SK-N-SH treated with all-trans-retinoic acid at 6 μM for 48 hours (cell line): ENCODE measurements around the gene MUC5AC.

Experiments used
- ATAC-seq: fragments of 200-7000 bp; cut with Tn5 transposase; 3 replicates; pipeline ENCODE4 v1.9.1; 2020; ENCODE audit warnings: mild to moderate bottlenecking, moderate library complexity
- BACH2 ChIP-seq: fragments of 250-450 bp; sonication (Bioruptor Pico); IDR thresholded peaks from 2 replicates; pipeline ENCODE4 v1.9.0; 2021; ENCODE audit warnings: mild to moderate bottlenecking, borderline replicate concordance
- CREB5 ChIP-seq: fragments of 250-450 bp; sonication (Bioruptor Pico); IDR thresholded peaks from 2 replicates; pipeline ENCODE4 v1.5.1; 2020; ENCODE audit warnings: low read depth, mild to moderate bottlenecking, moderate library complexity
- CSDC2 ChIP-seq: fragments of 250-450 bp; sonication (Bioruptor Pico); IDR thresholded peaks from 2 replicates; pipeline ENCODE4 v1.5.0; 2020; ENCODE audit warnings: mild to moderate bottlenecking, moderate library complexity
- CSRNP3 ChIP-seq: fragments of 250-450 bp; sonication (Bioruptor Pico); IDR thresholded peaks from 2 replicates; pipeline ENCODE4 v1.5.1; 2021; ENCODE audit warnings: mild to moderate bottlenecking, moderate library complexity
- ESRRG ChIP-seq: fragments of 250-450 bp; sonication (Bioruptor Pico); IDR thresholded peaks from 2 replicates; pipeline ENCODE4 v1.6.1; 2021; ENCODE audit warnings: mild to moderate bottlenecking
- GLIS3 ChIP-seq: fragments of 250-450 bp; sonication (Bioruptor Pico); IDR thresholded peaks from 2 replicates; pipeline ENCODE4 v1.5.0; 2020; ENCODE audit warnings: mild to moderate bottlenecking, moderate library complexity
- OSR1 ChIP-seq: fragments of 250-450 bp; sonication (Bioruptor Pico); IDR thresholded peaks from 2 replicates; pipeline ENCODE4 v1.8.0; 2022; ENCODE audit warnings: moderate library complexity, mild to moderate bottlenecking, inconsistent platforms
- POU6F1 ChIP-seq: fragments of 250-450 bp; sonication (Bioruptor Pico); IDR thresholded peaks from 2 replicates; pipeline ENCODE4 v1.8.0; 2021; ENCODE audit warnings: low read depth, mild to moderate bottlenecking, moderate library complexity, borderline replicate concordance
- PPARA ChIP-seq: fragments of 250-450 bp; sonication (Bioruptor Pico); IDR thresholded peaks from 2 replicates; pipeline ENCODE4 v1.5.0; 2020; ENCODE audit warnings: mild to moderate bottlenecking, borderline replicate concordance
- SNAI2 ChIP-seq: fragments of 250-450 bp; sonication (Bioruptor Pico); IDR thresholded peaks from 2 replicates; pipeline ENCODE4 v1.5.0; 2020; ENCODE audit warnings: mild to moderate bottlenecking, moderate library complexity
- ZC3H10 ChIP-seq: fragments of 250-450 bp; sonication (Bioruptor Pico); IDR thresholded peaks from 2 replicates; pipeline ENCODE4 v1.5.1; 2021; ENCODE audit warnings: mild to moderate bottlenecking, moderate library complexity
- ZFP3 ChIP-seq: fragments of 250-450 bp; sonication (Bioruptor Pico); IDR thresholded peaks from 2 replicates; pipeline ENCODE4 v1.5.0; 2020; ENCODE audit warnings: mild to moderate bottlenecking, moderate library complexity
- ZFP30 ChIP-seq: fragments of 450-650 bp; formaldehyde crosslinking; IDR thresholded peaks from 2 replicates; pipeline ENCODE4 v1.5.0; 2022; ENCODE audit warnings: mild to moderate bottlenecking, moderate library complexity
- ZNF565 ChIP-seq: fragments of 450-650 bp; formaldehyde crosslinking; conservative IDR thresholded peaks from 2 replicates; pipeline ENCODE4 v1.5.0; 2020; ENCODE audit warnings: low read depth, mild to moderate bottlenecking, moderate library complexity
- ZNF70 ChIP-seq: fragments of 450-650 bp; formaldehyde crosslinking; IDR thresholded peaks from 2 replicates; pipeline ENCODE4 v1.5.0; 2020; ENCODE audit warnings: mild to moderate bottlenecking, moderate library complexity
- ZNF8 ChIP-seq: fragments of 450-650 bp; formaldehyde crosslinking; IDR thresholded peaks from 2 replicates; pipeline ENCODE4 v1.5.0; 2020; ENCODE audit warnings: mild to moderate bottlenecking, moderate library complexity
- TF ChIP-seq, protein P1 (sequence below): fragments of 250-450 bp; sonication (Bioruptor Pico); IDR thresholded peaks from 2 replicates; pipeline ENCODE4 v1.5.0; 2020; ENCODE audit warnings: mild to moderate bottlenecking, moderate library complexity
- TF ChIP-seq, protein P2 (sequence below): fragments of 250-450 bp; sonication (Bioruptor Pico); IDR thresholded peaks from 2 replicates; pipeline ENCODE4 v1.8.0; 2020; ENCODE audit warnings: mild to moderate bottlenecking, moderate library complexity, borderline replicate concordance

The MUC5AC gene

DNA sequence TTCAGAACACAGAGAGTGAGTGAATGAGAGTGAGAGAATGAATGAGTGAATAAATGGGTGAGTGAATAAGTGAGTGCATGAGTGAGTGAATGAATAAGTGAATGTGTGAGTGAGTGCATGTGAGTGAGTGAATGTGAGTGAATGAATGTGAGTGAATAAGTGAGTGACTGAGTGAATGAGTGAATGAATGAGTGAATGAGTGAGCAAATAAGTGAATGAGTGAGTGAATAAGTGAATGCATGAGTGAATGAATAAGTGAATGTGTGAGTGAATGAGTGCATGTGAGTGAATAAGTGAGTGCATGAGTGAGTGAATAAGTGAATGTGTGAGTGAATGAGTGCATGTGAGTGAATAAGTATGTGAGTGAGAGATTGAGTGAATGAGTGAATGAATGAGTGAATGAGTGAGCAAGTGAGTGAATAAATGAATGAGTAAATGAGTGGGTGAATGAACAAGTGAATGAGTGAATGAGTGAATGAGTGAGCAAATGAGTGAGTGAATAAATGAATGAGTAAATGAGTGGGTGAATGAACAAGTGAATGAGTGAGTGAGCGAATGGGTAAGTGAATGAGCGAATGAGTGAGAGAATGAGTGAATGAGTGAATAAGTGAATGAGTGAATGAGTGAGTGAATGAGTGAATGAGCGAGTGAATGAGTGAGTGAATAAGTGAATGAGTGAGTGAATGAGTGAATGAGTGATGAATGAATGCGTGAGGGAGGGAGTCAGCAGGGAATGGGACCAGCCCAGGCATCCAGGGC lies 43.8 kb downstream of the MUC5AC start:
- ATAC-seq = no peak

DNA sequence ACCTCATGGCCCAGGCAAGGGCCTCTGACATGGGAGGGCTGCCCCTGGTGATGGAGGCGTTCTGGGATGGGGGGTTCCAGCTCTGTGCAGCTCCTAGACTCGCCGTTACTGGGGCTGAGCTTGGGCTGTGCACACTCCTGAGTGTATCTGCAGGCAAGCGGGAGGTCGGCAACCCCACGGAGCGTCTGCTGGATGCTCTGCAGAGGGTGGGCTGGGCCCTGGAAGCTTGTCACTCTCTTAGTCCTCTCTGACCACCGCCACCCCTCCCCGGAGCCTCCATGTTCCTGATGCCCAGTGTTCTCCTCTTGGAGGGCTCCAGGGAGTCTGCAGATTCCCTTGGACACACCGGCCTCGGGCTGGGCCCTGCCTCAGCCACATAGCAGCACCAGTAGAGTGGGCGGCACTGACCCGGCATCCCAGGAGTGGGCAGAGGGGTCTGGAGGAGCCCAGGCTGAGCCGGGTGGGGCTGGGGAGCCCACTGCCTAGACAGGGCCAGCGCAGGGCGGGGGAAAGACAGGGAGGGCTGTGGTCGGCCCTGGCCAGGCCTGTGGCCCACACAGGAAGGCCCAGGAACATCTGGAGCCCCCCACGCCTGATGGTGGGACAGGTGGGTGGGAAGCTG lies 44.5 kb downstream of the MUC5AC start:
- no peak for TF ChIP-seq ZFP30 (CRISPR knock-in tag)
- TF ChIP-seq, protein P1, sequence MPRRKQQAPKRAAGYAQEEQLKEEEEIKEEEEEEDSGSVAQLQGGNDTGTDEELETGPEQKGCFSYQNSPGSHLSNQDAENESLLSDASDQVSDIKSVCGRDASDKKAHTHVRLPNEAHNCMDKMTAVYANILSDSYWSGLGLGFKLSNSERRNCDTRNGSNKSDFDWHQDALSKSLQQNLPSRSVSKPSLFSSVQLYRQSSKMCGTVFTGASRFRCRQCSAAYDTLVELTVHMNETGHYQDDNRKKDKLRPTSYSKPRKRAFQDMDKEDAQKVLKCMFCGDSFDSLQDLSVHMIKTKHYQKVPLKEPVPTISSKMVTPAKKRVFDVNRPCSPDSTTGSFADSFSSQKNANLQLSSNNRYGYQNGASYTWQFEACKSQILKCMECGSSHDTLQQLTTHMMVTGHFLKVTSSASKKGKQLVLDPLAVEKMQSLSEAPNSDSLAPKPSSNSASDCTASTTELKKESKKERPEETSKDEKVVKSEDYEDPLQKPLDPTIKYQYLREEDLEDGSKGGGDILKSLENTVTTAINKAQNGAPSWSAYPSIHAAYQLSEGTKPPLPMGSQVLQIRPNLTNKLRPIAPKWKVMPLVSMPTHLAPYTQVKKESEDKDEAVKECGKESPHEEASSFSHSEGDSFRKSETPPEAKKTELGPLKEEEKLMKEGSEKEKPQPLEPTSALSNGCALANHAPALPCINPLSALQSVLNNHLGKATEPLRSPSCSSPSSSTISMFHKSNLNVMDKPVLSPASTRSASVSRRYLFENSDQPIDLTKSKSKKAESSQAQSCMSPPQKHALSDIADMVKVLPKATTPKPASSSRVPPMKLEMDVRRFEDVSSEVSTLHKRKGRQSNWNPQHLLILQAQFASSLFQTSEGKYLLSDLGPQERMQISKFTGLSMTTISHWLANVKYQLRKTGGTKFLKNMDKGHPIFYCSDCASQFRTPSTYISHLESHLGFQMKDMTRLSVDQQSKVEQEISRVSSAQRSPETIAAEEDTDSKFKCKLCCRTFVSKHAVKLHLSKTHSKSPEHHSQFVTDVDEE (CRISPR knock-in tag) = no peak
- no peak for TF ChIP-seq PPARA (CRISPR knock-in tag)
- no peak for TF ChIP-seq ZFP3
- TF ChIP-seq BACH2 (CRISPR knock-in tag) = no peak
- TF ChIP-seq SNAI2 (CRISPR knock-in tag) = no peak
- TF ChIP-seq CSRNP3 (CRISPR knock-in tag) = no peak
- no peak for TF ChIP-seq ZNF565 (CRISPR knock-in tag)
- no peak for TF ChIP-seq ZC3H10 (CRISPR knock-in tag)
- TF ChIP-seq GLIS3 (CRISPR knock-in tag) = no peak
- TF ChIP-seq, protein P2, sequence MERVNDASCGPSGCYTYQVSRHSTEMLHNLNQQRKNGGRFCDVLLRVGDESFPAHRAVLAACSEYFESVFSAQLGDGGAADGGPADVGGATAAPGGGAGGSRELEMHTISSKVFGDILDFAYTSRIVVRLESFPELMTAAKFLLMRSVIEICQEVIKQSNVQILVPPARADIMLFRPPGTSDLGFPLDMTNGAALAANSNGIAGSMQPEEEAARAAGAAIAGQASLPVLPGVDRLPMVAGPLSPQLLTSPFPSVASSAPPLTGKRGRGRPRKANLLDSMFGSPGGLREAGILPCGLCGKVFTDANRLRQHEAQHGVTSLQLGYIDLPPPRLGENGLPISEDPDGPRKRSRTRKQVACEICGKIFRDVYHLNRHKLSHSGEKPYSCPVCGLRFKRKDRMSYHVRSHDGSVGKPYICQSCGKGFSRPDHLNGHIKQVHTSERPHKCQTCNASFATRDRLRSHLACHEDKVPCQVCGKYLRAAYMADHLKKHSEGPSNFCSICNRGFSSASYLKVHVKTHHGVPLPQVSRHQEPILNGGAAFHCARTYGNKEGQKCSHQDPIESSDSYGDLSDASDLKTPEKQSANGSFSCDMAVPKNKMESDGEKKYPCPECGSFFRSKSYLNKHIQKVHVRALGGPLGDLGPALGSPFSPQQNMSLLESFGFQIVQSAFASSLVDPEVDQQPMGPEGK (CRISPR knock-in tag) = no peak
- TF ChIP-seq ZNF8 (CRISPR knock-in tag) = no peak
- TF ChIP-seq ZNF70 = no peak
- TF ChIP-seq OSR1 (CRISPR knock-in tag) = no peak
- TF ChIP-seq POU6F1 (CRISPR knock-in tag) = no peak
- no peak for TF ChIP-seq CSDC2 (CRISPR knock-in tag)
- TF ChIP-seq CREB5 (CRISPR knock-in tag) = no peak
- TF ChIP-seq ESRRG (CRISPR knock-in tag) = no peak
- TF ChIP-seq, all 23 proteins: peak for 0
- ATAC-seq = peak; percentile 29

More for the DNA sequence above, 43.8 kb downstream of the MUC5AC start:
- TF ChIP-seq ZC3H10 (CRISPR knock-in tag) = no peak
- no peak for TF ChIP-seq CREB5 (CRISPR knock-in tag)
